ENCODE results near the gene CREB5.

CREB5 gene

GRCh38 chr7:28725045-28725642 is 312.8 kb downstream of the CREB5 start:
- no peak for DNase-seq

- peak; percentile 40 for DNase-seq
Observed at GRCh38 chr7:28725911-28726310, 313.6 kb downstream of the CREB5 start.

GRCh38 chr7:28726555-28726954 is 314.2 kb downstream of the CREB5 start:
- no peak for DNase-seq

- DNase-seq: peak; percentile 27
Observed at GRCh38 chr7:28729281-28729680, 317.0 kb downstream of the CREB5 start.

- peak; percentile 36 for DNase-seq
Observed at GRCh38 chr7:28729727-28730126, 317.4 kb downstream of the CREB5 start.

- DNase-seq: no peak
Observed at GRCh38 chr7:28731092-28731658, 318.9 kb downstream of the CREB5 start.

- DNase-seq: peak; percentile 66
Observed at GRCh38 chr7:28732071-28732869, 320.0 kb downstream of the CREB5 start.

- no peak for DNase-seq
Observed at GRCh38 chr7:28733035-28733434, 320.7 kb downstream of the CREB5 start.

GRCh38 chr7:28738412-28738811 is 326.1 kb downstream of the CREB5 start:
- no peak for DNase-seq

GRCh38 chr7:28739128-28739527 is 326.8 kb downstream of the CREB5 start:
- DNase-seq: no peak

- DNase-seq: no peak
Observed at GRCh38 chr7:28739826-28740225, 327.5 kb downstream of the CREB5 start.

- DNase-seq: no peak
Observed at GRCh38 chr7:28744951-28745350, 332.6 kb downstream of the CREB5 start.

- DNase-seq: no peak
Observed at GRCh38 chr7:28745351-28745750, 333.0 kb downstream of the CREB5 start.

- DNase-seq: no peak
Observed at GRCh38 chr7:28747404-28747803, 335.1 kb downstream of the CREB5 start.

- no peak for DNase-seq
Observed at GRCh38 chr7:28747854-28748253, 335.5 kb downstream of the CREB5 start.

GRCh38 chr7:28748346-28748745 is 336.0 kb downstream of the CREB5 start:
- DNase-seq: no peak

GRCh38 chr7:28748933-28749584 is 336.7 kb downstream of the CREB5 start:
- peak; percentile 40 for DNase-seq

GRCh38 chr7:28749638-28750037 is 337.3 kb downstream of the CREB5 start:
- DNase-seq: no peak

- peak; percentile 29 for DNase-seq
Observed at GRCh38 chr7:28750981-28751380, 338.7 kb downstream of the CREB5 start.

GRCh38 chr7:28753613-28754012 is 341.3 kb downstream of the CREB5 start:
- DNase-seq: no peak

GRCh38 chr7:28754027-28754426 is 341.7 kb downstream of the CREB5 start:
- no peak for DNase-seq

- no peak for DNase-seq
Observed at GRCh38 chr7:28754447-28754846, 342.1 kb downstream of the CREB5 start.

GRCh38 chr7:28755255-28755654 is 342.9 kb downstream of the CREB5 start:
- DNase-seq: peak; percentile 68

GRCh38 chr7:28758186-28758585 is 345.9 kb downstream of the CREB5 start:
- DNase-seq: no peak

Measured in fibroblast of skin of right biceps (primary cell).